ENCODE measurements around the gene FEZ2.

Gene FEZ2

GRCh38 chr2:36545871-36546416 lies 52.0 kb downstream of the FEZ2 start:
- 0 out of 2 replicates have a peak, but pooled peaks have one; percentile 19 for TF ChIP-seq ISL1 (CRISPR knock-in tag; IDR thresholded peaks at IDR 0.05)
- no peak for TF ChIP-seq TCF4 (CRISPR knock-in tag; IDR thresholded peaks at IDR 0.05; ENCODE audit: borderline replicate concordance)
- ATAC-seq = no peak

DNA sequence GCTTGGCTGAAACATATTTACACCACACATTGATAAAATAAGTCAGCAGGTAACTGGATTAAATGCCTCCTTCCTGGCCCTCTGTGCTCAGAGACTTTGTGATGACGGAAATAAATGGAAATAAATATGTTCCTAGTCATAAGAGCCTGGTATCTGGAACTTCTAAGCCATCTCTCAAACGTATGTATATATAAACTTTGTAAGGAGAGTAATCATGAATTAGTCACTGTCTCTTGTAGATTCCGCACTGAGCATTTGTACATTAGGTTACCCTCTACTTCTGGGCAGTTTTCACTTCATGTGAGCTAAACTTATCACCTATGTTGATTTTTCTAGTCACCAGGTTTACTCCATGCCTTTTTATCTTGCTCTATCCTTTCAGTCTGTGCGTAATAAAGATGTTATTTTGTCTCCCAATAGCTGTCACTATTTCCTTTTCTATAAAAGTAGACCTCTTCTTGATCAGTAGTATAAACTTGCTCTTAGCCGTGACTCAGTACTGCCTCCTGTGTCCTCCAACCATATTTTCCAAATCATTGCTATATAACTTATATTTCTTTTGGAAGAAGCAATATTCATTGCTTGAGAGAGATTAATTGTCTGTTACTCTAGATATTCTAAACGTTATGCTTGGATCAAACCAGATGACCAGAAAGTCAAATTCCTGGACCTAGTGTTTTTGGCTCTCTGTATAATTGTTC lies 53.2 kb downstream of the FEZ2 start:
- TF ChIP-seq ZC3H10 (CRISPR knock-in tag; IDR thresholded peaks at IDR 0.05) = no peak
- TF ChIP-seq ISL1 (CRISPR knock-in tag; IDR thresholded peaks at IDR 0.05) = no peak
- no peak for TF ChIP-seq CSDC2 (CRISPR knock-in tag; IDR thresholded peaks at IDR 0.05)
- no peak for TF ChIP-seq BACH2 (CRISPR knock-in tag; IDR thresholded peaks at IDR 0.05; ENCODE audit: borderline replicate concordance)
- TF ChIP-seq, protein P1, sequence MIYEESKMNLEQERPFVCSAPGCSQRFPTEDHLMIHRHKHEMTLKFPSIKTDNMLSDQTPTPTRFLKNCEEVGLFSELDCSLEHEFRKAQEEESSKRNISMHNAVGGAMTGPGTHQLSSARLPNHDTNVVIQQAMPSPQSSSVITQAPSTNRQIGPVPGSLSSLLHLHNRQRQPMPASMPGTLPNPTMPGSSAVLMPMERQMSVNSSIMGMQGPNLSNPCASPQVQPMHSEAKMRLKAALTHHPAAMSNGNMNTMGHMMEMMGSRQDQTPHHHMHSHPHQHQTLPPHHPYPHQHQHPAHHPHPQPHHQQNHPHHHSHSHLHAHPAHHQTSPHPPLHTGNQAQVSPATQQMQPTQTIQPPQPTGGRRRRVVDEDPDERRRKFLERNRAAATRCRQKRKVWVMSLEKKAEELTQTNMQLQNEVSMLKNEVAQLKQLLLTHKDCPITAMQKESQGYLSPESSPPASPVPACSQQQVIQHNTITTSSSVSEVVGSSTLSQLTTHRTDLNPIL (CRISPR knock-in tag; IDR thresholded peaks at IDR 0.05; ENCODE audit: low read depth) = no peak
- peak; percentile 13; the same call in 2 of the 3 replicates for ATAC-seq

GRCh38 chr2:36541891-36542595 lies 55.9 kb downstream of the FEZ2 start:
- ATAC-seq = no peak

More at GRCh38 chr2:36541891-36542595, 55.9 kb downstream of the FEZ2 start:
- TF ChIP-seq ARNTL (CRISPR knock-in tag; IDR thresholded peaks at IDR 0.05; ENCODE audit: borderline replicate concordance, low read depth) (no peak), ZNF8 (CRISPR knock-in tag; IDR thresholded peaks at IDR 0.05) (no peak), ZNF70 (CRISPR knock-in tag; IDR thresholded peaks at IDR 0.05) (no peak), GLIS3 (CRISPR knock-in tag; IDR thresholded peaks at IDR 0.05) (no peak), TCF4 (CRISPR knock-in tag; IDR thresholded peaks at IDR 0.05; ENCODE audit: borderline replicate concordance) (no peak), POU6F1 (CRISPR knock-in tag; IDR thresholded peaks at IDR 0.05; ENCODE audit: borderline replicate concordance, low read depth) (no peak), ESRRG (CRISPR knock-in tag; IDR thresholded peaks at IDR 0.05) (no peak), ZFP30 (CRISPR knock-in tag; IDR thresholded peaks at IDR 0.05) (no peak), SNAI2 (CRISPR knock-in tag; IDR thresholded peaks at IDR 0.05) (no peak), ISL1 (CRISPR knock-in tag; IDR thresholded peaks at IDR 0.05) (no peak), CSRNP3 (CRISPR knock-in tag; IDR thresholded peaks at IDR 0.05) (no peak)
- TF ChIP-seq, protein P2, sequence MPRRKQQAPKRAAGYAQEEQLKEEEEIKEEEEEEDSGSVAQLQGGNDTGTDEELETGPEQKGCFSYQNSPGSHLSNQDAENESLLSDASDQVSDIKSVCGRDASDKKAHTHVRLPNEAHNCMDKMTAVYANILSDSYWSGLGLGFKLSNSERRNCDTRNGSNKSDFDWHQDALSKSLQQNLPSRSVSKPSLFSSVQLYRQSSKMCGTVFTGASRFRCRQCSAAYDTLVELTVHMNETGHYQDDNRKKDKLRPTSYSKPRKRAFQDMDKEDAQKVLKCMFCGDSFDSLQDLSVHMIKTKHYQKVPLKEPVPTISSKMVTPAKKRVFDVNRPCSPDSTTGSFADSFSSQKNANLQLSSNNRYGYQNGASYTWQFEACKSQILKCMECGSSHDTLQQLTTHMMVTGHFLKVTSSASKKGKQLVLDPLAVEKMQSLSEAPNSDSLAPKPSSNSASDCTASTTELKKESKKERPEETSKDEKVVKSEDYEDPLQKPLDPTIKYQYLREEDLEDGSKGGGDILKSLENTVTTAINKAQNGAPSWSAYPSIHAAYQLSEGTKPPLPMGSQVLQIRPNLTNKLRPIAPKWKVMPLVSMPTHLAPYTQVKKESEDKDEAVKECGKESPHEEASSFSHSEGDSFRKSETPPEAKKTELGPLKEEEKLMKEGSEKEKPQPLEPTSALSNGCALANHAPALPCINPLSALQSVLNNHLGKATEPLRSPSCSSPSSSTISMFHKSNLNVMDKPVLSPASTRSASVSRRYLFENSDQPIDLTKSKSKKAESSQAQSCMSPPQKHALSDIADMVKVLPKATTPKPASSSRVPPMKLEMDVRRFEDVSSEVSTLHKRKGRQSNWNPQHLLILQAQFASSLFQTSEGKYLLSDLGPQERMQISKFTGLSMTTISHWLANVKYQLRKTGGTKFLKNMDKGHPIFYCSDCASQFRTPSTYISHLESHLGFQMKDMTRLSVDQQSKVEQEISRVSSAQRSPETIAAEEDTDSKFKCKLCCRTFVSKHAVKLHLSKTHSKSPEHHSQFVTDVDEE (CRISPR knock-in tag; IDR thresholded peaks at IDR 0.05) = no peak
- TF ChIP-seq, protein P3, sequence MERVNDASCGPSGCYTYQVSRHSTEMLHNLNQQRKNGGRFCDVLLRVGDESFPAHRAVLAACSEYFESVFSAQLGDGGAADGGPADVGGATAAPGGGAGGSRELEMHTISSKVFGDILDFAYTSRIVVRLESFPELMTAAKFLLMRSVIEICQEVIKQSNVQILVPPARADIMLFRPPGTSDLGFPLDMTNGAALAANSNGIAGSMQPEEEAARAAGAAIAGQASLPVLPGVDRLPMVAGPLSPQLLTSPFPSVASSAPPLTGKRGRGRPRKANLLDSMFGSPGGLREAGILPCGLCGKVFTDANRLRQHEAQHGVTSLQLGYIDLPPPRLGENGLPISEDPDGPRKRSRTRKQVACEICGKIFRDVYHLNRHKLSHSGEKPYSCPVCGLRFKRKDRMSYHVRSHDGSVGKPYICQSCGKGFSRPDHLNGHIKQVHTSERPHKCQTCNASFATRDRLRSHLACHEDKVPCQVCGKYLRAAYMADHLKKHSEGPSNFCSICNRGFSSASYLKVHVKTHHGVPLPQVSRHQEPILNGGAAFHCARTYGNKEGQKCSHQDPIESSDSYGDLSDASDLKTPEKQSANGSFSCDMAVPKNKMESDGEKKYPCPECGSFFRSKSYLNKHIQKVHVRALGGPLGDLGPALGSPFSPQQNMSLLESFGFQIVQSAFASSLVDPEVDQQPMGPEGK (CRISPR knock-in tag; IDR thresholded peaks at IDR 0.05; ENCODE audit: borderline replicate concordance) = no peak
- TF ChIP-seq, protein P1 (CRISPR knock-in tag; IDR thresholded peaks at IDR 0.05; ENCODE audit: low read depth) = no peak
